T-cell (primary cell): ENCODE data around the gene TNFAIP3. TPM values are rescaled to one million over a fixed set of nuclear protein-coding genes. Genes with fewer than 3 reads are reported as not detected.

Experiments
- ATAC-seq, 4 experiments: fragments of 200-7000 bp in 3 of 4; fragments of 150-1000 bp in 1 of 4; cut with Tn5 transposase; replicated peaks in 1 of 4; 1 replicate in 3 of 4; 2 replicates in 1 of 4; pipeline ENCODE4 v1.10.0; 2021; ENCODE audit warnings: moderate library complexity in 3 of 4, mild to moderate bottlenecking in 2 of 4, moderate number of reproducible peaks in 1 of 4
- CTCF ChIA-PET, 2 donors: fragments of 300-600 bp; sonication (Branson Sonifier 250); formaldehyde crosslinking; loops; one replicate each; lab custom pipeline; 2022; ENCODE audit warnings: antibody characterized with exemption in 2 of 2; lab: Charles Lee
- POLR2A ChIA-PET, 2 donors: fragments of 300-600 bp; sonication (Branson Sonifier 250); formaldehyde crosslinking; loops; one replicate each; lab custom pipeline; 2022; ENCODE audit warnings: antibody characterized with exemption in 2 of 2; lab: Charles Lee
- DNase-seq, 35 experiments: peaks; one replicate each; pipeline versions ENCODE4 v3.0.0 to v3.0.0-alpha.2; 2013 to 2023
- H3K27ac ChIP-seq: one replicate; pipeline ENCODE4 v1.5.1; 2013; ENCODE audit warnings: low read length
- H3K27me3 ChIP-seq, 2 experiments: replicated peaks in 1 of 2; 1 replicate in 1 of 2; 2 replicates in 1 of 2; pipeline versions ENCODE4 v1.6.1 to v1.7.0; 2013; ENCODE audit warnings: low read length in 1 of 2, mixed read lengths in 1 of 2; ENCODE audit not compliant: control insufficient read depth in 2 of 2, insufficient read depth in 2 of 2; ENCODE audit errors: extremely low read depth in 1 of 2
- H3K36me3 ChIP-seq, 2 donors: 1 replicate in 1 of 2; 2 replicates in 1 of 2; pipeline versions ENCODE4 v1.6.1 to v1.7.0; 2013; ENCODE audit warnings: low read length in 1 of 2; ENCODE audit not compliant: control insufficient read depth in 2 of 2, insufficient read depth in 1 of 2; ENCODE audit errors: extremely low read depth in 1 of 2
- H3K4me1 ChIP-seq, 2 experiments: 1 replicate in 1 of 2; 2 replicates in 1 of 2; pipeline versions ENCODE4 v1.6.1 to v1.7.0; 2013; ENCODE audit warnings: low read length in 2 of 2, mixed read lengths in 1 of 2; ENCODE audit not compliant: insufficient read depth in 2 of 2, control insufficient read depth in 1 of 2; ENCODE audit errors: extremely low read depth in 1 of 2
- H3K4me3 ChIP-seq, 2 donors: 1 replicate in 1 of 2; 2 replicates in 1 of 2; pipeline versions ENCODE4 v1.5.1 to v1.7.0; 2013; ENCODE audit warnings: mild to moderate bottlenecking in 2 of 2, low read length in 1 of 2, moderate library complexity in 1 of 2; ENCODE audit not compliant: control insufficient read depth in 1 of 2; ENCODE audit errors: extremely low read depth in 1 of 2
- H3K9me3 ChIP-seq: 2 replicates; pipeline ENCODE4 v1.7.0; 2013
- H3K27ac Mint-ChIP-seq, 2 donors: one replicate each; pipeline ENCODE4 v1.8.0; 2020 to 2021; ENCODE audit warnings: mild to moderate bottlenecking in 2 of 2, mixed read lengths in 2 of 2
- H3K27me3 Mint-ChIP-seq, 2 donors: one replicate each; pipeline ENCODE4 v1.8.0; 2021 to 2022; ENCODE audit warnings: mixed read lengths in 2 of 2
- H3K36me3 Mint-ChIP-seq: one replicate; pipeline ENCODE4 v1.8.0; 2021; ENCODE audit warnings: mixed read lengths
- H3K4me1 Mint-ChIP-seq, 3 donors: one replicate each; pipeline ENCODE4 v1.8.0; 2020 to 2022; ENCODE audit warnings: mixed read lengths in 3 of 3, mild to moderate bottlenecking in 1 of 3
- H3K4me3 Mint-ChIP-seq, 3 donors: one replicate each; pipeline ENCODE4 v1.8.0; 2020 to 2022; ENCODE audit warnings: mild to moderate bottlenecking in 3 of 3, mixed read lengths in 3 of 3, moderate library complexity in 3 of 3
- H3K9me3 Mint-ChIP-seq, 3 donors: one replicate each; pipeline ENCODE4 v1.8.0; 2020 to 2022; ENCODE audit warnings: mixed read lengths in 3 of 3
- WGBS: methylation state at CpG from one replicate; pipeline ENCODE4 v1.1.5; 2013; ENCODE audit warnings: missing lambda C conversion rate; ENCODE audit not compliant: insufficient coverage; 5-methylcytosine and 5-hydroxymethylcytosine counted together
- total RNA-seq, 35 experiments: library from RNA in 6 of 35; stranded (reverse) in 6 of 35; fragments of 120-200 nt in 1 of 35; gene quantifications; one replicate each; pipeline versions ENCODE4 v1.2.1 to v1.2.4 and lab custom pipeline; 2013 to 2026

TNFAIP3 gene
- total RNA-seq, 5 donors from 2014 or later (not counting 1 experiment from before 2014, with no cell fraction given) = 109 to 2,994 (median 145) TPM

DNA sequence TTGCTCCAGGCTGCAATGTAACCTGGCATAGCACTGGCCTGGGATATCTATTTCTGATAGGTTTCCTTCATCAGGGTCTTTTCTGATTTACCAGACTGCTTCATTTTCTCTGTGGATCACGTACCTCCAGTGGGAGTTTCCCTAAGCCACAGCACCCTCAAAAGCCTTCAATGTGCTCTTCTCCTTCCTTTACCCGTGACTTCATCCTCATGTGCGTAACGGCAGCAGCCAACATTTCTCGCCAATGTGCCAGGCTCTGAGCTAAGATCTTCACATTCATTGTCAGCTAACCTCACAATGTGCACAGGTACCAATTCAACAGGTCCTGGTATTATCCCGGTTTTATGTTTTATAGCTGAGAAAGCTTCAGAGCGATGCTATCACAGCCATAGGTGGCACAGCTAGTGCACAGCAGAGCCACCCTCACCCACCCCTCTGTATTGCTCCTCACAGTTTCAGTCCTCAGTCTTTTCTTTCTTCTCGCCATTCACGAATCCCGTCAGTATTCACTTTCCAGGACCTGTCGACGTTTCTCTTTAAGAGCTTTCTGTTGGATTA, 58.2 kb downstream of the TNFAIP3 start:
- DNase-seq (no peak), ATAC-seq (no peak)
- Mint-ChIP-seq H3K27me3 (no peaks in the 10 kb centered on the region), H3K4me3 (no peak overlapping the region), H3K36me3 (no peaks in the 10 kb centered on the region), H3K4me1 (peaks cover 33 to 41% (median 37%) of the 10 kb centered on the region in 3 donors), H3K9me3 (no peaks in the 10 kb centered on the region), H3K27ac (no peak overlapping the region)
- ChIA-PET POLR2A (interaction anchor here in 1 of 2 donors (0.7 kb wide), 1 partner anchor 263 kb away, joined by 4 read pairs; no protein-coding TSS in a partner anchor), CTCF (interaction anchor here (0.5 to 0.9 kb wide), 4 partner anchors 14 to 33 kb away, joined by 3 to 4 read pairs (median 3); no protein-coding TSS in a partner anchor)
- Histone ChIP-seq H3K4me1 (peaks cover 27 to 28% of the 10 kb centered on the region in 2 experiments), H3K27ac (no peak overlapping the region), H3K4me3 (no peak overlapping the region), H3K27me3 (no peaks in the 10 kb centered on the region), H3K36me3 (no peaks in the 10 kb centered on the region), H3K9me3 (no peaks in the 10 kb centered on the region)
- 95% methylated on average over 12 of the region's 12 CpGs for WGBS

DNA sequence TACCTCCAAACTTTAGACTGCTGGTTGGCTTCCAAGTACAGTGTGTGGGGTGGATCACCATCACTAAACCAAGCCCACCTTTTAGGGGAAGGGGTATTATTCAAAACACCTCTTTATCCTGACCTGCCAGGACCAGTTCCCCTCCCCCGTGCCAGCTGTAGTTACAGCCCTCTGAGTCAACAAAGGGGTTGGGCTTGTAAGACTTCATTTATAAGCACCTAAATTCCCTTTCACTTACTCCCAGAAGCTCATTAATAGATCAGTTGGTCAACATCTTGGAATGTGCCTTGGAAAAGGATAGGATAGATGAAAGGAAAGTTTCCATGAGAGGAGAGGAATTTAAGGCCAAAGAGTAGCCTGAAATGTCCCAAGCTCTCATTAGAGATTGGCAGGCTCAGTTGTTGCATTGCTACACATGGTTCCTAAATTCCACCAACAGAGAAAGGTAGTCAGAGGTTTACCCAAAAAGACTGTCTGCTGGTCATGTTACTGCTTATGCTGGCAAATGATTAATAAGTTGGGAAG, 59.2 kb downstream of the TNFAIP3 start:
- H3K4me3 ChIP-seq = no peak overlapping the region
- H3K4me1 Mint-ChIP-seq = peaks cover 33 to 41% (median 37%) of the 10 kb centered on the region in 3 donors
- no peak overlapping the region for H3K27ac ChIP-seq
- H3K27me3 ChIP-seq = no peaks in the 10 kb centered on the region
- no peak for ATAC-seq
- no peaks in the 10 kb centered on the region for H3K9me3 ChIP-seq
- no peaks in the 10 kb centered on the region for H3K9me3 Mint-ChIP-seq
- H3K27ac Mint-ChIP-seq = no peak overlapping the region
- H3K36me3 ChIP-seq = no peaks in the 10 kb centered on the region
- DNase-seq = no peak
- no peak overlapping the region for H3K4me3 Mint-ChIP-seq
- ChIA-PET CTCF (interaction anchor here (0.9 to 1.6 kb wide), 3 partner anchors 13 to 60 kb away, joined by 3 to 4 read pairs (median 4); no protein-coding TSS in a partner anchor), POLR2A (interaction anchor here (0.6 to 1.0 kb wide), 3 partner anchors 10 to 409 kb away, joined by 3 read pairs; no protein-coding TSS in a partner anchor)
- H3K36me3 Mint-ChIP-seq = no peaks in the 10 kb centered on the region
- H3K4me1 ChIP-seq = peaks cover 27 to 28% of the 10 kb centered on the region in 2 experiments
- WGBS = no CpG with 5 or more reads among the region's 1 CpG
- no peaks in the 10 kb centered on the region for H3K27me3 Mint-ChIP-seq

DNA sequence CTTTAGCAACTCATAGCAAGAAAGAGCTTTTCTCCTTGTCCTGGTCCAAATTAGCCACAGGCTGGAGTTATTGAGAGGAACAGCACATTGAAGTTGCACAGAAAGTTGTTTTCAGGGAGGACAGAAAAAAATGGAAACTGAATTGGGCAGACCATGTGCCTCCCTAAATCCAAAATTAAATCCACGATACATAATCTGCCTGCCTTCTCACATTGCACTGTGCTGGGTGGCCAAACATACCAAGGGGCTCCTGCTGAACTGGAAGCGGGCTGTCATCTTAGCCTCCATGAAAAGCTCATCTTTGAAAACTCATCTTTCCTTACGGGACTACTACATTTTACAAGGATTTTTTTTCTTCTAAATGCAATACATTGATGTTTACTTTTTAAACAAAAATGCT, 59.9 kb downstream of the TNFAIP3 start:
- H3K9me3 Mint-ChIP-seq = no peaks in the 10 kb centered on the region
- peaks cover 32 to 41% (median 33%) of the 10 kb centered on the region in 3 donors for H3K4me1 Mint-ChIP-seq

DNA sequence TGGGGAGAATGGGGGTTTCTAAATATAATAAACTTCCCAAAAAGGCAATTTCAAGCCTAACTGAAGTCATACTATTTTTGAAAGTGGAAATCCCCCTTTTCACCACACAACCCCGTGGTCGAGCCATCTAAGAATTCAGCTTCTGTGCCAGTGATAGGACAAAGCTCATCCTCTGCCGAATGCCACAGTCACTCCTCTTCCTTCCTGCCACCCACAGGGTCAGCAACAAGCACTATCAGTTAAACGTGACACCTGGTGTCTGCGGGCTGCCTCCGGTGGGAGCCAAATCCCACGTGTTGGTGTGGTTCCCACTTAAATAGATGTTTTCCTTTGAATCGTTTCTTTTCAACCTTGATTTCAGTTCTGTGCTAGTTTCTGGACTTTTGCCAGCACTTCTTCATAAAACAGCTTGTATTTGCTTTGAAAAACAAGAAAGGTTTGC, 60.7 kb downstream of the TNFAIP3 start:
- DNase-seq = peak; percentile 28 to 91 (median 73)
- Mint-ChIP-seq H3K27ac (peak overlapping the region; percentile 66 to 79), H3K36me3 (no peaks in the 10 kb centered on the region), H3K4me1 (peaks cover 32 to 41% (median 33%) of the 10 kb centered on the region in 3 donors), H3K9me3 (no peaks in the 10 kb centered on the region), H3K27me3 (no peaks in the 10 kb centered on the region), H3K4me3 (peak overlapping the region; percentile 34 to 57 (median 38))
- Histone ChIP-seq H3K4me3 (peak overlapping the region in 1 of 2 donors; percentile 29), H3K27ac (peak overlapping the region; percentile 67), H3K9me3 (no peaks in the 10 kb centered on the region), H3K27me3 (no peaks in the 10 kb centered on the region), H3K36me3 (no peaks in the 10 kb centered on the region), H3K4me1 (peaks cover 27 to 28% of the 10 kb centered on the region in 2 experiments)
- POLR2A ChIA-PET = interaction anchor here (0.6 to 1.6 kb wide), 9 partner anchors 17 to 269 kb away, joined by 3 to 13 read pairs (median 4); partner anchors contain the start of gene TNFAIP3 (in 1 of the 2)
- WGBS = 0% methylated on average over 6 of the region's 8 CpGs
- ATAC-seq = peak; percentile 92 to 100 (median 94)
- CTCF ChIA-PET = interaction anchor here (0.5 to 1.6 kb wide), 16 partner anchors 11 to 220 kb away, joined by 3 to 10 read pairs (median 4); partner anchors contain the start of gene TNFAIP3 (in 1 of the 2)

More for the DNA sequence above, 59.9 kb downstream of the TNFAIP3 start:
- peak overlapping the region in 1 of 2 donors; percentile 66 for H3K27ac Mint-ChIP-seq
- no peaks in the 10 kb centered on the region for H3K9me3 ChIP-seq
- H3K27ac ChIP-seq = no peak overlapping the region
- peaks cover 27 to 28% of the 10 kb centered on the region in 2 experiments for H3K4me1 ChIP-seq
- ChIA-PET CTCF (interaction anchor here (1.0 to 1.6 kb wide), 8 partner anchors 12 to 127 kb away, joined by 4 to 10 read pairs (median 6); no protein-coding TSS in a partner anchor), POLR2A (interaction anchor here (0.6 to 1.6 kb wide), 7 partner anchors 11 to 886 kb away, joined by 3 to 5 read pairs (median 3); partner anchors contain the start of gene TNFAIP3 (in 1 of the 2))
- 100% methylated on average over 1 of the region's 3 CpGs for WGBS
- H3K27me3 Mint-ChIP-seq = no peaks in the 10 kb centered on the region
- H3K4me3 Mint-ChIP-seq = peak overlapping the region in 1 of 3 donors; percentile 38
- no peak overlapping the region for H3K4me3 ChIP-seq
- DNase-seq = no peak
- H3K27me3 ChIP-seq = no peaks in the 10 kb centered on the region
- no peaks in the 10 kb centered on the region for H3K36me3 ChIP-seq
- H3K36me3 Mint-ChIP-seq = no peaks in the 10 kb centered on the region
- no peak for ATAC-seq

DNA sequence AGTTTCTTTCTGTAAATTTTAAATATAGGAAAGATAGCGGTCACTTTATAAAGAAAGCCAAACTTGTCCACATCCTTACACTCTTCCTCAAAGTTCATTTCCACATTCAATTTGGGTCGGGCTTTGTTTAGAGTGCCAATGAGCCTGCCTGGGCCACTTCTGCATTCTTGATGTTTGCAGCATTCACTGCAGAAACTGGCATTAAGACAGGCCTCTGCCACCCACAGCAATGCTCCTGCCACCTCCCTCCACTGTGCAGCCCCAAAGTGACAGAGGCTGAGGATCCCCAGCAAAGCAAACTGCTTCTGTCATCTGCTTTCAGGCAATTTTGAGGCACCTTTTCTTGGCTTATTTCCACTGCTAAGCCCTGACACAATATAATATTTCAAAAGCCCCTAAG, 61.2 kb downstream of the TNFAIP3 start:
- no peaks in the 10 kb centered on the region for H3K36me3 ChIP-seq
- POLR2A ChIA-PET = interaction anchor here (0.7 to 1.6 kb wide), 7 partner anchors 44 to 269 kb away, joined by 3 to 13 read pairs (median 3); partner anchors contain the start of gene TNFAIP3 (in 1 of the 2)
- peak overlapping the region; percentile 67 for H3K27ac ChIP-seq
- no CpG with 5 or more reads among the region's 2 CpGs for WGBS
- DNase-seq = peak in 5 of 35 experiments; percentile 2 to 39 (median 11)
- H3K27me3 ChIP-seq = no peaks in the 10 kb centered on the region
- no peaks in the 10 kb centered on the region for H3K27me3 Mint-ChIP-seq
- ATAC-seq = peak in 3 of 4 experiments; percentile 24 to 30 (median 24)
- peak overlapping the region in 1 of 2 donors; percentile 29 for H3K4me3 ChIP-seq
- CTCF ChIA-PET = interaction anchor here in 1 of 2 donors (0.6 to 1.6 kb wide), 9 partner anchors 14 to 220 kb away, joined by 3 to 10 read pairs (median 6); partner anchors contain the start of gene TNFAIP3
- no peaks in the 10 kb centered on the region for H3K9me3 ChIP-seq
- H3K36me3 Mint-ChIP-seq = no peaks in the 10 kb centered on the region
- H3K9me3 Mint-ChIP-seq = no peaks in the 10 kb centered on the region
- H3K4me1 Mint-ChIP-seq = peaks cover 32 to 41% (median 33%) of the 10 kb centered on the region in 3 donors
- peak overlapping the region in 2 of 3 donors; percentile 38 to 57 for H3K4me3 Mint-ChIP-seq
- H3K4me1 ChIP-seq = peaks cover 27 to 28% of the 10 kb centered on the region in 2 experiments
- peak overlapping the region; percentile 66 to 79 for H3K27ac Mint-ChIP-seq
